ENCODE measurements around the gene GM2A.

Gene GM2A

GRCh38 chr5:151252762-151253604 lies at the start of gene GM2A:
TSS of gene GM2A (plus strand) at chr5:151253185. CDS start at chr5:151253217, 32 bp downstream.
- TF ChIP-seq CTCF (IDR thresholded peaks at IDR 0.05), result no peak
- H3K4me3 ChIP-seq (ENCODE audit: low read depth in 1 of 2, low read length in 1 of 2), result peak within 1 kb of the TSS; percentile 78 to 83
- peaks cover 36 to 37% of the 10 kb centered on the region in 2 experiments for H3K4me1 ChIP-seq (ENCODE audit: control insufficient read depth in 1 of 2, insufficient read depth in 1 of 2, low read depth in 1 of 2, low read length in 1 of 2)
- H3K27ac ChIP-seq, result peak within 1 kb of the TSS; percentile 92
- H3K27me3 ChIP-seq, result no peaks in the 10 kb centered on the region
- no peaks in the 10 kb centered on the region for H3K9me3 ChIP-seq
- no peaks in the 10 kb centered on the region for H3K36me3 ChIP-seq

GRCh38 chr5:151204051-151204450 lies 48.9 kb upstream of the GM2A start:
- H3K27ac ChIP-seq, result peak overlapping the region; percentile 15
- H3K9me3 ChIP-seq, result no peaks in the 10 kb centered on the region
- H3K4me1 ChIP-seq (ENCODE audit: control insufficient read depth in 1 of 2, insufficient read depth in 1 of 2, low read depth in 1 of 2, low read length in 1 of 2), result peaks cover 27 to 30% of the 10 kb centered on the region in 2 experiments
- H3K36me3 ChIP-seq, result peaks cover 40% of the 10 kb centered on the region
- no peak overlapping the region for H3K4me3 ChIP-seq (ENCODE audit: low read depth in 1 of 2, low read length in 1 of 2)
- H3K27me3 ChIP-seq, result no peaks in the 10 kb centered on the region
- TF ChIP-seq CTCF (IDR thresholded peaks at IDR 0.05), result no peak

- TF ChIP-seq CTCF (IDR thresholded peaks at IDR 0.05), result no peak
- Histone ChIP-seq H3K4me1 (ENCODE audit: control insufficient read depth in 1 of 2, insufficient read depth in 1 of 2, low read depth in 1 of 2, low read length in 1 of 2) (peaks cover 41 to 44% of the 10 kb centered on the region in 2 experiments), H3K4me3 (ENCODE audit: low read depth in 1 of 2, low read length in 1 of 2) (no peak overlapping the region), H3K27ac (no peak overlapping the region), H3K9me3 (no peaks in the 10 kb centered on the region), H3K36me3 (peaks cover 26% of the 10 kb centered on the region), H3K27me3 (no peaks in the 10 kb centered on the region)
Observed at GRCh38 chr5:151205411-151205810, 47.6 kb upstream of the GM2A start.

GRCh38 chr5:151208481-151208914 lies 44.5 kb upstream of the GM2A start:
- Histone ChIP-seq H3K27me3 (no peaks in the 10 kb centered on the region), H3K36me3 (peaks cover 6% of the 10 kb centered on the region), H3K9me3 (no peaks in the 10 kb centered on the region), H3K27ac (peak overlapping the region; percentile 97), H3K4me1 (ENCODE audit: control insufficient read depth in 1 of 2, insufficient read depth in 1 of 2, low read depth in 1 of 2, low read length in 1 of 2) (peaks cover 60 to 61% of the 10 kb centered on the region in 2 experiments), H3K4me3 (ENCODE audit: low read depth in 1 of 2, low read length in 1 of 2) (peak overlapping the region; percentile 16 to 30)
- TF ChIP-seq CTCF (IDR thresholded peaks at IDR 0.05), result no peak

- no peak for TF ChIP-seq CTCF (IDR thresholded peaks at IDR 0.05)
- Histone ChIP-seq H3K4me3 (ENCODE audit: low read depth in 1 of 2, low read length in 1 of 2) (peak overlapping the region in 1 of 2 experiments; percentile 62), H3K4me1 (ENCODE audit: control insufficient read depth in 1 of 2, insufficient read depth in 1 of 2, low read depth in 1 of 2, low read length in 1 of 2) (peaks cover 98 to 99% of the 10 kb centered on the region in 2 experiments), H3K9me3 (no peaks in the 10 kb centered on the region), H3K36me3 (no peaks in the 10 kb centered on the region), H3K27me3 (no peaks in the 10 kb centered on the region), H3K27ac (peak overlapping the region; percentile 97)
Observed at GRCh38 chr5:151212406-151212798, 40.6 kb upstream of the GM2A start.

Data from neutrophil (primary cell).